Ovary (tissue), 9 donors: Measurements from ENCODE around the gene CPN1. TPM values are rescaled to one million over a fixed set of nuclear protein-coding genes. Genes with fewer than 3 reads are reported as not detected.

Experiments used
- DNase-seq, 5 donors: peaks; one replicate each; pipeline ENCODE4 v3.0.0-alpha.2; 2019 to 2020
- H3K27ac ChIP-seq, 2 donors: fragments of 200-600 bp; one replicate each; pipeline versions ENCODE4 v1.5.1 to v1.8.0; 2019 to 2022
- H3K27me3 ChIP-seq: fragments of 200-600 bp; one replicate; pipeline ENCODE4 v1.8.0; 2022
- H3K36me3 ChIP-seq: fragments of 200-600 bp; sonication (generic); one replicate; pipeline ENCODE4 v1.5.1; 2019
- H3K4me1 ChIP-seq: one replicate; pipeline ENCODE4 v1.8.1; 2013; ENCODE audit warnings: mild to moderate bottlenecking, moderate library complexity; ENCODE audit not compliant: insufficient read depth
- H3K4me3 ChIP-seq: fragments of 200-600 bp; sonication (generic); one replicate; pipeline ENCODE4 v1.5.1; 2017
- H3K9me3 ChIP-seq, 2 donors: fragments of 200-600 bp in 1 of 2; sonication (generic) in 1 of 2; one replicate each; pipeline versions ENCODE4 v1.5.1 to v1.8.1; 2013 to 2019; ENCODE audit warnings: mild to moderate bottlenecking in 1 of 2, moderate library complexity in 1 of 2
- CTCF ChIP-seq, 3 donors: fragments of 450-650 bp in 2 of 3; fragments of 200-600 bp in 1 of 3; IDR thresholded peaks; one replicate each; pipeline versions ENCODE4 v1.5.1 to v1.8.0; 2016 to 2022; ENCODE audit warnings: antibody characterized with exemption in 3 of 3, mild to moderate bottlenecking in 1 of 3
- EP300 ChIP-seq: sonication (generic); formaldehyde crosslinking; IDR thresholded peaks from one replicate; pipeline ENCODE4 v1.6.1; 2017; ENCODE audit warnings: antibody characterized with exemption
- POLR2A ChIP-seq: fragments of 450-650 bp; IDR thresholded peaks from one replicate; pipeline ENCODE4 v1.6.1; 2017; ENCODE audit warnings: antibody characterized with exemption, mild to moderate bottlenecking, moderate library complexity
- WGBS, 3 donors: extraction: QIAGEN DNeasy Blood & Tissue Kit in 1 of 3; methylation state at CpG; one replicate each; pipeline versions ENCODE4 v1.1.5 to v1.1.7; 2013 to 2017; 5-methylcytosine and 5-hydroxymethylcytosine counted together
- intact Hi-C, 4 donors: fragments of 100-400 bp; cut with DNase I; formaldehyde crosslinking; loops; one replicate each; pipeline versions ENCODE4 v1.11.0 to v1.15.1; 2022 to 2023
- polyA plus RNA-seq, 2 donors: library from polyadenylated mRNA; stranded (reverse); fragments of 200-250 nt in 1 of 2; fragments of 350-450 nt in 1 of 2; fragmentation: Illumina TruSeq in 1 of 2; extraction: RNeasy Lipid Tissue Mini Kit (QIAGEN cat#74804) in 1 of 2; gene quantifications; one replicate each; pipeline ENCODE4 v1.2.3, GENCODE V29; 2013 to 2014
- total RNA-seq, 7 donors: library from RNA; depleted of rRNA in 2 of 7; stranded (reverse); fragments of >200 nt in 2 of 7; fragmentation: NEBNext Ultra II Directional in 3 of 7; extraction: Animal tissue kit (Norgen Biotek cat#: 25700) in 3 of 7; gene quantifications; one replicate each; pipeline versions ENCODE4 v1.1.0 to v1.2.4, GENCODE V29; 2016 to 2023
- donor health status: DM: no; HTN: no; CAD: no; lungs with moderate emphysema.
- donor health status: DM: no; HTN: no; CAD: no.
- donor health status: Bipolar disorder and iron deficiency.
- donor health status: DM: yes; HTN: yes; CAD: no.
- donor health status: DM: no; HTN: no; CAD: no.
- donor health status: DM: yes; HTN: yes; CAD: no.

CPN1 gene
- total and polyA plus RNA-seq, 9 donors, result not detected

GRCh38 chr10:100061401-100061800, 20.3 kb downstream of the CPN1 start:
- no peaks in the 10 kb centered on the region for H3K27me3 ChIP-seq
- H3K27ac ChIP-seq, result no peak overlapping the region
- 70 to 77% (median 72%) methylated on average over 1 of the region's 1 CpG for WGBS, 3 donors
- intact Hi-C loops, result no loop called here
- H3K36me3 ChIP-seq, result no peaks in the 10 kb centered on the region
- H3K4me1 ChIP-seq, result peaks cover 2% of the 10 kb centered on the region
- H3K4me3 ChIP-seq, result no peak overlapping the region
- no peak for TF ChIP-seq EP300
- no peak for TF ChIP-seq CTCF (IDR thresholded peaks at IDR 0.05)
- no peak for TF ChIP-seq POLR2A
- H3K9me3 ChIP-seq, result no peaks in the 10 kb centered on the region
- DNase-seq, result no peak

- no peak overlapping the region for H3K27ac ChIP-seq
- H3K4me3 ChIP-seq, result no peak overlapping the region
- no peaks in the 10 kb centered on the region for H3K36me3 ChIP-seq
- intact Hi-C loops, result no loop called here
- no peaks in the 10 kb centered on the region for H3K9me3 ChIP-seq
- TF ChIP-seq POLR2A (no peak), EP300 (no peak), CTCF (IDR thresholded peaks at IDR 0.05) (no peak)
- DNase-seq, result no peak
- 62 to 71% (median 64%) methylated on average over 1 of the region's 1 CpG for WGBS, 3 donors
- no peaks in the 10 kb centered on the region for H3K27me3 ChIP-seq
- H3K4me1 ChIP-seq, result no peaks in the 10 kb centered on the region
These were observed 23.7 kb downstream of the CPN1 start for GRCh38 chr10:100057948-100058347.

GRCh38 chr10:100053686-100054460, 27.8 kb downstream of the CPN1 start:
- TF ChIP-seq EP300 (no peak), CTCF (IDR thresholded peaks at IDR 0.05) (no peak), POLR2A (no peak)
- Histone ChIP-seq H3K36me3 (no peaks in the 10 kb centered on the region), H3K4me3 (no peak overlapping the region), H3K4me1 (no peaks in the 10 kb centered on the region), H3K27me3 (no peaks in the 10 kb centered on the region), H3K27ac (no peak overlapping the region), H3K9me3 (no peaks in the 10 kb centered on the region)
- WGBS, 3 donors, result 37 to 49% (median 43%) methylated on average over 6 of the region's 6 CpGs
- intact Hi-C loops, result no loop called here
- DNase-seq, result no peak

GRCh38 chr10:100046021-100046486, 35.6 kb downstream of the CPN1 start:
- intact Hi-C loops, result loop anchor here (2.0 to 5.0 kb wide), 3 partner anchors 193 to 204 kb away; no protein-coding TSS in a partner anchor
- TF ChIP-seq CTCF (IDR thresholded peaks at IDR 0.05), result peak; percentile 85 to 96 (median 88)
- TF ChIP-seq POLR2A, result no peak
- peak overlapping the region in 1 of 2 donors; percentile 1 for H3K27ac ChIP-seq

More at GRCh38 chr10:100046021-100046486, 35.6 kb downstream of the CPN1 start:
- H3K36me3 ChIP-seq, result no peaks in the 10 kb centered on the region
- no peak overlapping the region for H3K4me3 ChIP-seq
- WGBS, 3 donors, result 14 to 19% (median 16%) methylated on average over 7 of the region's 7 CpGs
- peak; percentile 85 to 93 (median 90) for DNase-seq
- peaks cover 7% of the 10 kb centered on the region for H3K4me1 ChIP-seq
- H3K9me3 ChIP-seq, result no peaks in the 10 kb centered on the region
- H3K27me3 ChIP-seq, result no peaks in the 10 kb centered on the region
